AG20443 (cell line): ENCODE measurements around the gene RMND5A.
"Not testable (repeated sequence)": the region's sequence is repeated elsewhere in the genome, so short reads cannot be mapped to it uniquely, and the experiment has no call there.

Experiments used
- DNase-seq: peaks from one replicate; pipeline ENCODE4 v3.0.0; 2012; ENCODE audit warnings: low spot score, mixed read lengths

The RMND5A gene, protein sequence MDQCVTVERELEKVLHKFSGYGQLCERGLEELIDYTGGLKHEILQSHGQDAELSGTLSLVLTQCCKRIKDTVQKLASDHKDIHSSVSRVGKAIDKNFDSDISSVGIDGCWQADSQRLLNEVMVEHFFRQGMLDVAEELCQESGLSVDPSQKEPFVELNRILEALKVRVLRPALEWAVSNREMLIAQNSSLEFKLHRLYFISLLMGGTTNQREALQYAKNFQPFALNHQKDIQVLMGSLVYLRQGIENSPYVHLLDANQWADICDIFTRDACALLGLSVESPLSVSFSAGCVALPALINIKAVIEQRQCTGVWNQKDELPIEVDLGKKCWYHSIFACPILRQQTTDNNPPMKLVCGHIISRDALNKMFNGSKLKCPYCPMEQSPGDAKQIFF

DNA sequence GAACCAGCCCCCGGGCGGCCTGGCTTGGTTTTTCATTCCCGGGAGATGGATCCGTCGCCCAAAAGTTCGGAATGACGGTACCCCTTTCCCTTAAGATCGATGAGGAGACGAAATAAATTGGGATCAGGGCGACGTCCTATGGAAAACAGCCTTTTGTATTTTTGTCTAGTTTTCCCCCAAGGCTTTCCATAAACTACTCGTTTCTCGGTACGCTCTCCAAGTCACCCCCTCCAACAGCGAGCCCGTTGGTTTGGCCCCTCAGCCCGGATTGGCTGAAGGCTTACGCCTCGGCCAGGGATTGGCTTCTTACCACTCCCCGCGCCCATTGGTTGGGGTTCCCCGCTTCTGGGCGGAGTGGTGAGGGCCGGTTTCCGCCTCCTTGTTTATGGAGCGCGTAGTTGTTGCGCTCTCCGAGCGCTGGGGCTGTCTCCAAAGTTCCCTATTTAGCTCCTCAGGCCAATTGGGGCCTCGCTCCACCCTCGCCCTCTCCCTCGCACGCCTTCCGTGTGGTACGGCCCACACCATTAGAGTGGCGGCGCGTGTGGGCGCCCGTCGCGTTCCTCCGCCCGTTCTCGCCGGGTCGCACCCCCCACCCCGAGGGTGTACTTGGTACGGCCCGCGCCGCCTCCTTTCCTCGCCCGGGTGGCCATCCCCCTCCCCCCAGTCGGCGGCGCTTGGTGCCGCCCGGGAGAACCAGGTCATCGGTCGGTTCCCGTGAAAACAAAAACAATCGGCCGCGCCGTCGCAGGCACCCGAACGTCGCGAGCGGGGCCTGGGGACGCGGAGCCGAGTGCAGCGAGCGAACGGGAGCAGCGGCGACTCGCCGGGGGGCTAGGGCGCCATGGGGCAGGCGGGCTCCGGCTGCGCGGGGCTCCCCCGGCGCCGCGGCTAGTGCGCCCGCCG is at the start of gene RMND5A:
Gene RMND5A, plus strand, starts transcription at position 655 of the 903 bp plus-strand sequence. CDS start 377 bp downstream, outside the sequence.
- peak; percentile 66 for DNase-seq

DNA sequence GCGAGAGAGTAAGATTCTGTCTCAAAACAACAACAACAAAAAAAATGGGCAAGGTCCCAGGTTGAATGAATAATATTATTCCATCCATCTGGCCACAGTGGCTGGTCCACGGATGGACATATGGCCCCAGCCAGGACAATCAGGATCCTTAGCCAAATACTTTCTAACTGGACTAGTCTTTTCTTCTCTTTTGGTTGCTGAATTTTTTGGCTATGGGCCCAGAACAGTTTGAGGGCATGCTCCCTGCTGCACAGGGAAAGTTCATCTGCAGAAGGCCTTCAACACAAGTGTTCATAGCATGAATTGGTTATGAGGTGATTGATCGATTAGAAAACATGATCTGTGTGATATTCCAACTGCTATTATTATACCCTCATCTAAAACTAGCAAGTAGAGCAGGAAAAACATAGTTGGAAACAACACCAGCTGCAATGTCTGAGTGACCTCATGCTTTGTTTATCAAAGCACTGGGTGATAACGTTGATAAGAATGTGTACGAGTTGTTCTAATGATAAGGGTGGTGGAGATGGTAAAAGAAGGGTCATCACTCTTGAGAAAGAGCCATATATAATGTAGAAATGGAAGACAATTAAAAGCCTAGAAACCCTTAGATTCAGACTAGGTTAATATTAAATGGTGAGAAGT is 48.6 kb upstream of the RMND5A start:
- no peak for DNase-seq

DNA sequence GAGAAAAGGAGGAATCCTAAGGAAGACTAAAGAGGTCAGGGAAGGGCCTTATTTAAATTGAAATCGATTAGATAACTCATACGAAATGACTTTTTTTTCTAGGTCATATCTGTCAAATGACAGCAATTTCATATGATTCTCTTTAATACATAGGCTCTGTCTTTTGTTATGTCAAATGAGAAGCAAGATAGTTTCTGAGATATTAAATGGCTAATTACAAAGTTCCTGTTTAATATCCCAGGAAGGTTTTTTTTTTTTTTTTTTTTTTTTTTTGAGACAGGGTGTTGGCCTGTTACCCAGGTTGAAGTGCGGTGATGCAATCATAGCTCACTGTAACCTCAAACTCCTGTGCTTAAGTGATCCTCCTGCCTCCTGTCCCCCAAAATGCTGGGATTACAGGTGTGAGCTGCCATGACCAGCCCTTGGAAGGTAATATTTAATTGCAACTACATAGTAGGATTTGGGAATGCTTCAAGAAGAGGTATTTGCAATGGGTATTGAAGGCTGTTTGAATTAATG is 48.0 kb upstream of the RMND5A start:
- DNase-seq = no peak

DNA sequence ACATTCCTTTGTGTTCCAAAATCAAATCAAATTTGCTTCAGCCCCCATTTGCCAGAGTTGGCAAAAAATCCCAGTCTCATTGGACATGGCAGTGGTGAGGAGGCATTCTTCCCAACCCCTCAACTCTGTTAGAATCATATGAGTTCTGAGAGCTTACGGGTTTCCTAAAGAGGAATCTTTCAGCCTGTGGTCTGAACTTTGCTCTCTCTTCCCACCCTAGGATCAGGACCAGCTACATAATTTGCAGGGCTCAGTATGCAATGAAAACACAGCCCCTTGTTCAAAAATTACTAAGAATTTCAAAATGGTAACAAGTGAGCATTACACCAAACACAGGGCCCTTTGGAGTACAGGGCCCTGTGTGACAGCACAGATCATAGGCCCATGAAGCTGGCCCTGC is 47.1 kb upstream of the RMND5A start:
- DNase-seq = no peak

DNA sequence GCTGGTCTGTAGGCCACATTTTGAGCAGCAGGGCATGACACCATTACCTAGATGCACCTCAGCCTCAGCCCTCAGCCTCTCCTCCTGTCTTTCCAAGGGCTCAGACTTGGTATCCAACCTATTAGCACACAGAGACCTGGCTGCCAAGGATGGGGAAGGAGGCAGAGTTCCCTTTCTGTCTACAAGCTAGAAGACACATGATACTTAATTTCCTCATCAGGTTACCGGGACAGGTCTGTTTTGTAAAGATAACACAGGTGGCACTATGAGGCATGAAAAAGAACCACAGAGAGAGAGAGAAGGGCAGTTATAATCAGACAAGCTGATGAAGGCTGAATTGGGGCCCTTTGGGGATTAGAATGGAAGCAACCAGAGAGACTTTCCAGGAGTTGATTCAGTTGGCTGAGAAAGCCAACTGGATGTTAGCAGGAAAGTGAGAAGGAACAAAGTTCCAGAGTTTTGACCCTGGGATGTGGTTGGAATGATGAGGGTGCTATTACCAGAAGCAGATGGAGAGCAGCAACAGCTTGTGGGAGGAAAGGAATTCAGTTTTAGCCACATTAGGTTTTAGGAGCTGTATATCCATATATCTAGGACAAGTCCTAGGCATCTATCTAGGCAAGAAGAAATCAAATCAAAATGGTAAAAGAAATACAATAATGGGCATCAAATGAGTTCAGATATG is 46.0 kb upstream of the RMND5A start:
- no peak for DNase-seq

DNA sequence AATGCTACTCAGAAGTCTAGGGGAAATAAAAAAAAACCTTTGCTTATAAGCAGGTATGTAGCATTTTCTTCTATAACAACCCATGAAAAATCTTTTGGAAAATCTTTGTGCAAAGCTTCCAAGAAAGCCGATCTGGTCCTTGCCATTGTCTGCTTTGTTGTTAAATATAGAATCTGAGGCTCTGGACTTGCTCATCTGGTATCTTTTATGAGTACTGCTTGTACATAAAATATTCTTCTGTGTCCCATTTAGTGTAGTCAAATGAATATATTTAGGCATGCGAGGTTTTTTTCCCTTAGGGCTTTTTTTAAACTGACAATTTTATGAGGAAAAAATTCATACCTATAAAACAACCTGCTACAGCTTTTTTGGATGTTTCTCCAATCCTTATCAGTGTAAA is 45.0 kb upstream of the RMND5A start:
- DNase-seq = no peak

DNA sequence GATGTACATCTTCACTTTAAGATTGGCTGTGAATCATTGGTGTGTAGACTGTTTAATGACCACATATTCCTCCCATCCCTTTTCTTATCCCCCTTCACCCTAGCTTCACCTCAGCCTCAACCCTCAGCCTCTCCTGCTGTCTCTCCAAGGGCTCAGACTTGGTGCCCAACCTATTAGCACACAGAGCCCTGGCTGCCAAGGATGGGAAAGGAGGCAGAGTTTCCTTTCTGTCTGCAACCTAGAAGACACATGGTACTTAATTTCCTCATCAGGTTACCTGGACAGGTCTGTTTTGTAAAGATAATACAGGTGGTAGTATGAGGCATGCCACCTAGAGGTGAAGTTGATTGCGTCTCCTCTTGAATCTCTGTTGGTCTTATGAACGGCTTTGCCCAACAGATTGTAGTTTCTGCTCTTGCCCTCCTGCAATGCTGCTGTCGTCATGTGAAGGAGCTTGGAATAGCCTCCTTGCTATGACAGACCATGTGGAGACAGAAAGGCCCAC is 44.5 kb upstream of the RMND5A start:
- no peak for DNase-seq

DNA sequence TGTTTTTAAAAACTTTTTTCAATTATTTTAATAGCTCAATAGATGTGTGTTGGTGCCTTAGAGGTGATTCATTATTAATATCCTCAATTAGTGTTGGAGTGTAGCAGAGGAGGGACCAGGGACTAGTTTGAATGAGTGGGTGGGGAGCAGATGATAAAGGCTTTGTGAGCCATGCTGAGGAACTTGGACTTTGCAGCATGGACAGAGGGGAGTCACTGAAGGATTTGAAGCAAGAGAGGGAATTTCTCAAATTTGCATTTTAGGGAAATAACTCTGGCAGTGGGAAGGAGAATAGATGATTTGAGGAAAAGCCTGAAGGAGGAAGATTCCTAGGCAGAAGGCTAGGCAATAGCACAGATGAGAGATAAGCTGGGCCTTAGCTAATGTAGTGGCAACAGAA is 42.3 kb upstream of the RMND5A start:
- DNase-seq = no peak

DNA sequence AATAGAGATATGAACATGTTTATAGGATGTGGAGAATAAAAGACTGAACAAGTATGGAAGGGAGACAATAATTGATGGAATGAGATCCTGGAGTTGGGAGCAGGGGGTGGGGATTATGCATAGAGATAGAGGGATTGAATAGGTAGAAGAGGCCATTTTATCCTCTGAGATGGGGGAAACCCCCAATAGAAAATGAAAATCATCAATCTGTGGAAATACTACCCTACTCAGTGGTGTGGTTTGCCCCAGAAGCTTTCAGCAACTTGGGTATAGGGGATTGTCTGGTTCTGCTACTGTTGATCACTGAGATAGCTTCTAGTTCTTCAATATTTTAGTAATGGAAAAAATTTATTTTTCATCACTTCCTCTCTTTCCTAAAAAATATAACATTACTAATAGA is 41.1 kb upstream of the RMND5A start:
- no peak for DNase-seq

DNA sequence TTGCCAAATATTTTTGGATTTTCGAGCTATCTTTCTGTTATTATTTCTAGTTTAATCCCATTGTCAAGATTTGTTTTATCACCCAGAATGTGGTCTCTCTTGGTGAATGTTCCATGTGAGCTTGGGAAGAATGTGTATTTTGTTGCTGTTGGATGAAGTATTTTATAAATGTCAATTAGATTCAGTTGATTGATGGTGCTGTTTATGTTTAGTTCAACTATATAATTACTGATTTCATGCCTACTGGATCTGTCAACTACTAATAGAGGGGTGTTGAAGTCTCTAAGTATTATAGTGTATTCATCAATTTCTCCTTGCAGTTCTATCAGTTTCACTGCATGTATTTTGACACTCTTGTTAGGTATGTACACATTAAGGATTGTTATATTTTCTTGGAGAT is 34.7 kb upstream of the RMND5A start:
- no peak for DNase-seq

DNA sequence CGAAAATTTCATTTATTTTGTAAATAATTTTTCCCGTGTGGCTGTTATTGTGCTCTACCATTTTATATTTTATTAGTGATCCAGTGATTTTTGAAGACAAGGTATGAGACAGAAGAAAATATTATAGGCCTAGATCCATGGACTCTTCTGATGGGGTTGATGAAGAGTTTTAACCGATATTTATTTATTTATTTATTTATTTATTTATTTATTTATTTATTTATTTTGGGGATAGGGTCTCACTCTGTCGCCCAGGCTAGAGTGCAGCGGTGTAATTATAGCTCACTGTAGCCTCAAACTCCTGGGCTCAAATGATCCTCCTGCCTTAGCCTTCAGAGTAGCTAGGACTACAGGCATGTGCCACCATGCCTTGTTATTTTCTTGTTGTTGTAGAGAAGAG is 33.6 kb upstream of the RMND5A start:
- no peak for DNase-seq

DNA sequence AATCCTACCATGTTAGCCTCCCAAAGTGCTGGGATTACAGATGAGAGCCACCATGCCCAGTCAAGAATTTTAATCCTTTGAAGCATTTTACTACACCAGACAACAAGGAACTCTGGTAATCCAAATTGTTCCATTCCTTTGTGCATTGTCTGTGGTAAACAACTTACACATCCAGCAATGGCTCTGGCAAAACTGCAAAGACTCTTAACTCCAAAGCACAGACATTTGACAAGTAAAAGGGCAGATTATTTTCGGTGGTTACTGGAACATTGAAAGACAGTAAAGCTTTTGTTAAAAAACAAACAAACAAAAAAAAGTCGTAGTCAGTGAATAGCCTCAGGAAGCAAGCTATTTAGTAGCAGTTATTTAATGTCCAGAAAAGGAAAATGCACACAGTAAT is 33.2 kb upstream of the RMND5A start:
- DNase-seq = no peak

DNA sequence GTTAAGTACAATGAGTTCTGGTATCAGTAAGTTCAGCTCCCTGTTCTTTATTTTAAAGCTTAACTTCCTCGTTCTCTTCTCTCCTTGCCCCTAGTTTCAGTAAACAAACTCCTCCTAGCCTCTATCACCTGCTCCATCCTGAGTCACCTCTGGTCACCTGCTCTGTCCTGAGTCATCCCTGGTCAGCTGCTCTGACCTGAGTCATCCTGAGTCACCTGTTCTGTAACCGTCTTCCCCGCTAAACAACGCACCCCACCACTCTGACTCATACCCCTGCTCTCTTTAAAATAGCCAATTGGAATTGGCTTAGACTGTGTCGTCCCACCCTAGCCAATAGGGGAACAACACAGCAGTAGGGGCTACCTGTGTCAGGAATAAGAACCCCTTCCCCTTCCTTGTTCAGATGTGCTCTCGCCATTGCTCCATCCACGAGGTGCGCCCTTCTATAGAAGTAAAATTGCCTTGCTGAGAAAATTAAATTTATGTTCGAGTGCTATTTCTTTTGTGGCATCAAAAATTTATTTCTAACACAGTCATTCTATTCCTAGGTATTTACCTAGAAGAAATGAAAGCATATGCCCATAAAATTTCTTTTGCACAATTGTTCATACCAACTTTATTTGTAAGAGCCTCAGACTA is 24.9 kb upstream of the RMND5A start:
- no peak for DNase-seq

DNA sequence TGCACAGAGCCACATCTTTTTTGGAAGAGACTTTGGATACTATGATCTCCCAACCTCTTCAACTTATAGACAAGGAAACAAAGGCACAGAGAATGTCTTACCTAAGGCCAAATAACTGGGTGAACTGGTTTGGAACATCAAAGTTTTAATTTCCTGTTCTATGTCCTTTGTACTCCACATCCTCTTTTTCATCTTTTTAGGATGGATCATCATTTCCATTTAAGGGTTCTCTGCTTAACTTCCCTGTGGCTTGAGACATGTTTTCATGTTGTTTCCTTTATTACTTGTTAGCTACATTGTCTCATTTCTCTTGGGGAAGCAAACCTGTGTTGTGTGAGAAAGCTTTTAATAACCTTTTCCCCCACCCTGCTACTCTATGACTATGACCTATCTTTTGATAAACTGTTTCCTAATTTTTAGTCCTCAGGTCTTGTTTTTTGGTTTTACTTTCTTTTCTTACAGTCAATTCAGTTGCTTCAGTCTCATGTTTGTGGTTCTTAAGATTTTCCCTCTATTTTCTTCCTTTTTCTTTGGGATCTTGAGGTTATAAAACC is 22.5 kb upstream of the RMND5A start:
- DNase-seq = no peak

DNA sequence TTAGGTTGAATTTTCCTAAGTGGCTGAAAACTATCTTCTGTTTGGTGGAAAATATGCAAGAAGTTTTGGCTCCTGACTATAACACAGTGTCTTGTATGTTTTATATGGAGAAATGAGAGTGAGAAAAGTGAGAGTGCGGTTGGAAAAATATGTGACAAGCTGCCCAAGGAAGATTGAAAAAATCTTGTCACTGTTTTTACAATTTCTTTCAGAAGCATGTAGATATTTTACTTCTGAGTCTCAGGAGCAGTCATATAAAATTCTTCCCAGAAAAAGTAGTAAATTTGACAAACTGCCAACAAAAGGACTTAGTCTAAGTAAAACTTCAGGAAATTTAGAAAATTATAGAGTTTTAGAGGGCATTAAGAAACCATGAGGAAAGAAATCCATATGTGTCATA is 19.4 kb upstream of the RMND5A start:
- no peak for DNase-seq

DNA sequence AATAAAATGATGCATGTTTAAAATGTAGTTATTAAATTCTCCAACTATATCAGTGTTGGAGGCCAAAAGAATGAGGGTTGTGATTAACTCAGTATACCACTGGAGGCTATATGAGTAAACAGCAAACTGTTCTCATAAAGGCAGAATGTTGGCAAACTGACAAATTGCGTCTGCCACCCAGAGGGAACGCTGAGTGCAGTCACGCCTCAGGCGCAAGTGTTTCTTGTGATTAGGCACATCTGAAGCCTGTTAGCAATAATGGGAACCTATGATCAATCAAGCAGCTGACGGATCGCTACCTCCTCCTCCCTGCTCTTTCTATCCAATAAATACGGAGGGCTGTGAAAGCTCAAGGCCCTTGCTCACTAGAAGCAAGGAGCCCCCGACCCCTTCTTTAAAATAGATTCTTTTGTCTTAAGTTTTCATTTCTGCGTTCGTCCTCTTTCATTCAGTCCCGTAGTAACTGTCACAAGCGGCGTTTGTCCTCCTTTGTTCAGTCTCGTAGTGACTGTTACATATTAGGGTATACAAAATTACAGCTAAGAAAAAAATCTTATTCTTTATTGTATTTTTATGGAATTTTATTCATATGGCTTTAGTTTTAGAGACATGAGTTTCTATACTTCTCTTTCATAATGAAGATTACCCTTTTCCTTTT is 16.3 kb upstream of the RMND5A start:
- DNase-seq = peak; percentile 36

DNA sequence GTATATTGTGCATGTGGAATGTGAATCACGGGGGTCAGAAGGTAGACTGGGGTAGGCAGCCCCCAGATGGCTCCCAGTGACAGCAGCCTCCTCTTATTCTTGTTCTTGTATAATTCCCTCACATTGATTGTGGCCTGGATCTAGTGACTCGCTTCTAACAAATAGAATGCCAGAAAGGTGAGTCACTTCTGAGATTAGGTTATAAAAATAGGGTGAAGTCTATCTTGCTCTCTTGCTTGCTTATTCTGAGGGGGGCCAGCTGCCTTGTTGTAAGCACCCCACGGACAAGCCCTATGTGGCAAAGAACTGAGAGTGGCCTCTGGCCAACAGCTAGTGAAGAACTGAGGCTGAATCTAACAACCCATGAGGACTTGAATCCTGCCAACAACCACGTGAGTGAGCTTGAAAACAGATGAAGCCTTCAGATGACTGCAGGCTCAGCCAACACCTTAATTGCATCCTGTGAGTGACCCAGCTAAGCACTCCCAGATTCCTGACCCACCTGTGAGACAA is 15.6 kb upstream of the RMND5A start:
- DNase-seq = peak; percentile 66

DNA sequence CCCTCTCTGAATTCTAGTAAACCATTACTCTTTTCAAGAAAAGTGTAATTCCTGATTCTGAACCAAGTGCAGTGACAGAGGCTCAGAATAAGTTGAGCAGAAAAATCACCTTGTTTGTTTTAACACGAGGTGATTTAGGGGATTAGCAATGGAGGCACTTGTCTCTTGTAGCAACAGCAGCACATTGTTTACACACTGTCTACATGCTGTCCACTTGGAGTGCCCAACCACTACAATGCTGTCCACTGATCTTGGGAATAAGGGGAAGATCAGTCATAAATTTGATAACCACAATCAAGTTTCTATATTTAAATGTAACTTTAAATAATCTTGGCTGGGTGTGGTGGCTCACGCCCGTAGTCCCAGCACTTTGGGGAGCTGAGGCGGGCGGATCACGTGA is 13.9 kb upstream of the RMND5A start:
- DNase-seq = no peak

DNA sequence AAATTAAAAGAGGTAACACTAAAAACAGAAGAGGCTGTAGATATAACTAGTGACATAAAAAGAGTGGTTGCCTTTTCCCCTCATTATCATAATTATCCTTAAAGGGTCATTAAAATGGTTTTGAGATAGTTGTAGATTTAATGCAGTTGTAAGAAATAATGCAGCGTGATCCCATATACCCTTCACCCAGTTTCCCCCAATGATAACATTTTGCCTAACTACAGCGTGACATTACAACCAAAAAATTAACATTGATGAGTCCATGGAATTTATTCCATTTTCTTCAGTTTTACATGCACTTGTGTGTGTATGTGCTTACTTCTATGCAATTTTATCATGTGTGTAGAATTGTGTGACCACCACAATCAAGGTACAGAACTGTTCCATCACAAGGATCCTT is 13.2 kb upstream of the RMND5A start:
- no peak for DNase-seq

DNA sequence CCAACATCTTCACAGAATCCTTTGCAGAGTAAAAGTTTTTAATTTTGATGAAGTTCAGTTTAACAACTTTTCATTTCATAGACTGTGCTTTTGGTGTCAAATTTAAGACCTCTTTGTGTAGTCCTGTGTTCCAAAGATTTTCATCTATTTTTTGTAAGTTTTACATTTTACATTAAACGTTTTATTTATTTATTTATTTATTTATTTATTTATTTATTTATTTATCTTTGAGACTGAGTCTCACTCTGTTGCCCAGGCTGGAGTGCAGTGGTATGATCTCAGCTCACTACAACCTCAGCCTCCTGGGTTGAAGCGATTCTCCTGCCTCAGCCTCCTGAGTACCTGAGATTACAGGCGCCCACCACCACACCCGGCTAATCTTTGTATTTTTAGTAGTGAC is 12.0 kb upstream of the RMND5A start:
- not testable (repeated sequence) for DNase-seq
